AG04449 (cell line): ENCODE results near the gene NIF3L1.

Source experiments
- CTCF ChIA-PET: fragments of 350-600 bp; formaldehyde crosslinking; extraction: SDS; loops from one replicate; lab custom pipeline; 2021; ENCODE audit warnings: antibody characterized with exemption; lab: Yijun Ruan, JAX
- POLR2A ChIA-PET: fragments of 400-600, 350-600 bp; formaldehyde crosslinking; extraction: SDS; loops from one replicate; lab custom pipeline; 2020; ENCODE audit warnings: antibody characterized with exemption, inconsistent platforms; lab: Yijun Ruan, JAX
- DNase-seq: peaks from one replicate; pipeline ENCODE4 v3.0.0-alpha.2; 2010; ENCODE audit warnings: low read depth, low spot score
- H3K4me3 ChIP-seq: 2 replicates; pipeline ENCODE4 v1.5.1; 2011; ENCODE audit warnings: low read depth, mild to moderate bottlenecking, control low read depth, low read length
- CTCF ChIP-seq: IDR thresholded peaks from one replicate; pipeline ENCODE4 v1.5.1; 2011; ENCODE audit warnings: mild to moderate bottlenecking, moderate library complexity, low read length, control low read depth, inconsistent platforms; ENCODE audit not compliant: insufficient read depth; ENCODE audit errors: missing control alignments

Gene NIF3L1

GRCh38 chr2:200888704-200889625 is at the start of gene NIF3L1, which contains the start of gene PPIL3:
NIF3L1 (plus strand) TSS chr2:200889371; CDS start chr2:200891944, 2,573 bp downstream.
PPIL3 (minus strand) TSS chr2:200889077; CDS start chr2:200887615, 1,462 bp downstream.
- TF ChIP-seq CTCF, result peak; percentile 3
- H3K4me3 ChIP-seq, result peak within 1 kb of the TSS; percentile 72
- ChIA-PET POLR2A (interaction anchor here (0.9 to 1.7 kb wide), 8 partner anchors 20 to 294 kb away, joined by 3 to 19 read pairs (median 3); partner anchors contain the start of genes CASP10, CLK1 and ORC2), CTCF (interaction anchor here (0.6 to 3.5 kb wide), 9 partner anchors 9 to 289 kb away, joined by 3 to 13 read pairs (median 4); no protein-coding TSS in a partner anchor)
- DNase-seq, result peak; percentile 77

- no peak for TF ChIP-seq CTCF
- no peak overlapping the region for H3K4me3 ChIP-seq
- CTCF ChIA-PET, result no interaction called here
- POLR2A ChIA-PET, result interaction anchor here (0.6 kb wide), 1 partner anchor 30 kb away, joined by 3 read pairs; no protein-coding TSS in a partner anchor
- no peak for DNase-seq
Measured at GRCh38 chr2:200839513-200839912, 49.7 kb upstream of the NIF3L1 start.

GRCh38 chr2:200843993-200844948 is 44.9 kb upstream of the NIF3L1 start:
- TF ChIP-seq CTCF, result no peak
- no peak for DNase-seq
- no peak overlapping the region for H3K4me3 ChIP-seq
- ChIA-PET POLR2A (interaction anchor here (1.2 to 1.7 kb wide), 2 partner anchors 9 to 20 kb away, joined by 4 to 9 read pairs; partner anchors contain the start of gene CLK1), CTCF (no interaction called here)

- H3K4me3 ChIP-seq, result no peak overlapping the region
- ChIA-PET CTCF (no interaction called here), POLR2A (interaction anchor here (1.2 to 1.7 kb wide), 2 partner anchors 9 to 19 kb away, joined by 4 to 9 read pairs; partner anchors contain the start of gene CLK1)
Measured at GRCh38 chr2:200845194-200845593, 44.0 kb upstream of the NIF3L1 start.

More at GRCh38 chr2:200845194-200845593, 44.0 kb upstream of the NIF3L1 start:
- no peak for TF ChIP-seq CTCF
- DNase-seq, result no peak
